Measurements from ENCODE around the gene ART5. TPM values are rescaled to one million over a fixed set of nuclear protein-coding genes. Genes with fewer than 3 reads are reported as not detected.

ART5 gene
- total and polyA plus RNA-seq, 9 of the 15 experiments (the other 6 are each of a cell fraction or from before 2014, with no cell fraction given), result 0.08 to 0.59 (median 0.33) TPM

DNA sequence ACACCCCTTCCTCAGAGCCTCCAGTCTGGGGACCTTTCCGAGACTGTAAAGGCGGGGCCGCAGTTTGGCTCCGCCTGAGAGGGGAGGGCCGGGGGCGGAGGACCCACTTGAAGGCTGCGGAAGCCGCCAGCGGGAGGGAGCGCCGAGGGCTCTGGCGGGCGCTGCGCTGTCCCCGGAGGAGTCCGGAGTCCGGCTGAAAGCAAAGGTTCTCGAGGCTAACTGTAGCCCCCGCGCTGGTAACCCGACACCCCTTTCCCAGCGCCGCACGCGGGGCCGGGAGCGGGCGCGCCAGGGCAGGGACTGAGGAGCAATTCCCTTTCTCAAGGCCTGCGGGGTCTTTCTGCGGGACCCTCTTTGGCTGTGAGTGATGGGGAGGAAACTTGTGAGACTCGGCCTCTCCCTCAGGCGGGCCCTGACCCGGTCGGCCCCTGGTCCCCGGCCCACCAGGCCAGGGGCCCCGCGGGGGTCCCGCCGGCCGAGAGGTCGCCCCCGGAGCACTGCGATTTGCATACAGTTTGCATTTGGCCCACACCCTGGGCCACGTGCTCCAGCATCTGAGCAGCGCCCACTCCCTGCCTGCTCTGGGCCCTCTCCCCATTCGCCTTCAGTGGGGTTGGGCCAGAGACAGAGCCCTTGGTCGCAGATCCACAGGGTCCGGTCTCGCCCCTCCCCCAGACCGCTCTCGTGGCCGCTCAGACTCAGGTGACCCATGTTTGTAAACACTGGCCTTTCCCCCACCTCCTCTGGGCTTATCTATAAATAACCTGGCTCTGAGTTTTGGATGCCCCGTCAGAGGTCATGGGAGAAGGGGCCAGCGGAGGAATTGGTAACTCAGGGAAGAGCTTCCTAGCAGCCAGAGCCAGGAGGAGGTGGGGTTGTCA is 519 bp upstream of the ART5 start (continued):
- TF ChIP-seq, protein P1, sequence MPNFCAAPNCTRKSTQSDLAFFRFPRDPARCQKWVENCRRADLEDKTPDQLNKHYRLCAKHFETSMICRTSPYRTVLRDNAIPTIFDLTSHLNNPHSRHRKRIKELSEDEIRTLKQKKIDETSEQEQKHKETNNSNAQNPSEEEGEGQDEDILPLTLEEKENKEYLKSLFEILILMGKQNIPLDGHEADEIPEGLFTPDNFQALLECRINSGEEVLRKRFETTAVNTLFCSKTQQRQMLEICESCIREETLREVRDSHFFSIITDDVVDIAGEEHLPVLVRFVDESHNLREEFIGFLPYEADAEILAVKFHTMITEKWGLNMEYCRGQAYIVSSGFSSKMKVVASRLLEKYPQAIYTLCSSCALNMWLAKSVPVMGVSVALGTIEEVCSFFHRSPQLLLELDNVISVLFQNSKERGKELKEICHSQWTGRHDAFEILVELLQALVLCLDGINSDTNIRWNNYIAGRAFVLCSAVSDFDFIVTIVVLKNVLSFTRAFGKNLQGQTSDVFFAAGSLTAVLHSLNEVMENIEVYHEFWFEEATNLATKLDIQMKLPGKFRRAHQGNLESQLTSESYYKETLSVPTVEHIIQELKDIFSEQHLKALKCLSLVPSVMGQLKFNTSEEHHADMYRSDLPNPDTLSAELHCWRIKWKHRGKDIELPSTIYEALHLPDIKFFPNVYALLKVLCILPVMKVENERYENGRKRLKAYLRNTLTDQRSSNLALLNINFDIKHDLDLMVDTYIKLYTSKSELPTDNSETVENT (CRISPR knock-in tag; IDR thresholded peaks at IDR 0.05), result no peak
- no peak for TF ChIP-seq ZNF146 (CRISPR knock-in tag; IDR thresholded peaks at IDR 0.05; ENCODE audit: unreplicated experiment)
- TF ChIP-seq IRF2 (CRISPR knock-in tag; IDR thresholded peaks at IDR 0.05), result no peak
- no peak for TF ChIP-seq SNIP1 (IDR thresholded peaks at IDR 0.05; ENCODE audit: low read depth)
- no peak for TF ChIP-seq RBM39 (optimal IDR thresholded peaks at IDR 0.05; ENCODE audit: low read depth, low read length)
- no peak for TF ChIP-seq ZNF212 (CRISPR knock-in tag; IDR thresholded peaks at IDR 0.05)
- TF ChIP-seq, protein P2, sequence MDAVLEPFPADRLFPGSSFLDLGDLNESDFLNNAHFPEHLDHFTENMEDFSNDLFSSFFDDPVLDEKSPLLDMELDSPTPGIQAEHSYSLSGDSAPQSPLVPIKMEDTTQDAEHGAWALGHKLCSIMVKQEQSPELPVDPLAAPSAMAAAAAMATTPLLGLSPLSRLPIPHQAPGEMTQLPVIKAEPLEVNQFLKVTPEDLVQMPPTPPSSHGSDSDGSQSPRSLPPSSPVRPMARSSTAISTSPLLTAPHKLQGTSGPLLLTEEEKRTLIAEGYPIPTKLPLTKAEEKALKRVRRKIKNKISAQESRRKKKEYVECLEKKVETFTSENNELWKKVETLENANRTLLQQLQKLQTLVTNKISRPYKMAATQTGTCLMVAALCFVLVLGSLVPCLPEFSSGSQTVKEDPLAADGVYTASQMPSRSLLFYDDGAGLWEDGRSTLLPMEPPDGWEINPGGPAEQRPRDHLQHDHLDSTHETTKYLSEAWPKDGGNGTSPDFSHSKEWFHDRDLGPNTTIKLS (IDR thresholded peaks at IDR 0.05; ENCODE audit: borderline replicate concordance, low read depth), result peak; percentile 53; the same call in 1 of the 2 replicates
- TF ChIP-seq KLF10 (CRISPR knock-in tag; IDR thresholded peaks at IDR 0.05), result no peak
- TF ChIP-seq ARID2 (IDR thresholded peaks at IDR 0.05), result no peak
- TF ChIP-seq, protein P3, sequence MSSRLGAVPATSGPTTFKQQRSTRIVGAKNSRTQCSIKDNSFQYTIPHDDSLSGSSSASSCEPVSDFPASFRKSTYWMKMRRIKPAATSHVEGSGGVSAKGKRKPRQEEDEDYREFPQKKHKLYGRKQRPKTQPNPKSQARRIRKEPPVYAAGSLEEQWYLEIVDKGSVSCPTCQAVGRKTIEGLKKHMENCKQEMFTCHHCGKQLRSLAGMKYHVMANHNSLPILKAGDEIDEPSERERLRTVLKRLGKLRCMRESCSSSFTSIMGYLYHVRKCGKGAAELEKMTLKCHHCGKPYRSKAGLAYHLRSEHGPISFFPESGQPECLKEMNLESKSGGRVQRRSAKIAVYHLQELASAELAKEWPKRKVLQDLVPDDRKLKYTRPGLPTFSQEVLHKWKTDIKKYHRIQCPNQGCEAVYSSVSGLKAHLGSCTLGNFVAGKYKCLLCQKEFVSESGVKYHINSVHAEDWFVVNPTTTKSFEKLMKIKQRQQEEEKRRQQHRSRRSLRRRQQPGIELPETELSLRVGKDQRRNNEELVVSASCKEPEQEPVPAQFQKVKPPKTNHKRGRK (tag; IDR thresholded peaks at IDR 0.05), result no peak
- no peak for TF ChIP-seq SRSF3 (IDR thresholded peaks at IDR 0.05; ENCODE audit: insufficient read depth, low read length)
- no peak for TF ChIP-seq ZNF232 (CRISPR knock-in tag; IDR thresholded peaks at IDR 0.05)
- TF ChIP-seq POLR3A (IDR thresholded peaks at IDR 0.05; ENCODE audit: borderline replicate concordance, extremely low read depth, insufficient read depth, insufficient read length), result no peak
- TF ChIP-seq SAP30 (IDR thresholded peaks at IDR 0.05; ENCODE audit: borderline replicate concordance, insufficient read depth, low read depth, low read length, poor library complexity, severe bottlenecking), result peak; percentile 66
- TF ChIP-seq SREBF2 (CRISPR knock-in tag; IDR thresholded peaks at IDR 0.05), result no peak
- no peak for TF ChIP-seq GTF2F1 (IDR thresholded peaks at IDR 0.05; ENCODE audit: low read depth, low read length)
- peak; percentile 100 for TF ChIP-seq CC2D1A (IDR thresholded peaks at IDR 0.05)
- no peak for TF ChIP-seq STAG1 (CRISPR knock-in tag; IDR thresholded peaks at IDR 0.05; ENCODE audit: borderline replicate concordance)
- TF ChIP-seq CCNT2 (IDR thresholded peaks at IDR 0.05; ENCODE audit: borderline replicate concordance, extremely low read depth, insufficient read length, low read depth, low read length), result peak; percentile 72
- TF ChIP-seq OTX1 (CRISPR knock-in tag; IDR thresholded peaks at IDR 0.05), result no peak
- TF ChIP-seq E2F3 (CRISPR knock-in tag; IDR thresholded peaks at IDR 0.05), result no peak
- TF ChIP-seq BCOR (IDR thresholded peaks at IDR 0.05), result no peak
- TF ChIP-seq DNMT1 (IDR thresholded peaks at IDR 0.05), result no peak
- TF ChIP-seq POLR2B (IDR thresholded peaks at IDR 0.05; ENCODE audit: low read depth, partially characterized antibody), result peak; percentile 62
- no peak for TF ChIP-seq KLF1 (tag; IDR thresholded peaks at IDR 0.05)
